Spleen (tissue), 7 donors: ENCODE measurements around the gene MINDY4.

Experiments
- CTCF ChIP-seq, 11 experiments: fragments of 200-600 bp in 7 of 11; fragments of 450-650 bp in 4 of 11; sonication (generic) in 4 of 11; IDR thresholded peaks in 8 of 11; conservative IDR thresholded peaks in 3 of 11; 1 replicate in 7 of 11; 2 replicates in 4 of 11; pipeline versions ENCODE4 v1.4.0 to v1.8.0; 2016 to 2021; ENCODE audit warnings: antibody characterized with exemption in 11 of 11, inconsistent platforms in 4 of 11, mild to moderate bottlenecking in 1 of 11
- POLR2A ChIP-seq, 3 donors: fragments of 450-650 bp; IDR thresholded peaks; one replicate each; pipeline ENCODE4 v1.5.1; 2017; ENCODE audit warnings: antibody characterized with exemption in 3 of 3, mild to moderate bottlenecking in 1 of 3
- POLR2AphosphoS5 ChIP-seq, 3 donors: sonication (generic); formaldehyde crosslinking; IDR thresholded peaks; one replicate each; pipeline ENCODE4 v1.5.1; 2017; ENCODE audit warnings: antibody characterized with exemption in 3 of 3
- donor health status: DM: no; HTN: no; CAD: no; lungs with moderate emphysema.
- donor health status: DM: no; HTN: no; CAD: no.
- donor health status: DM: no; HTN: no; CAD: no.

DNA sequence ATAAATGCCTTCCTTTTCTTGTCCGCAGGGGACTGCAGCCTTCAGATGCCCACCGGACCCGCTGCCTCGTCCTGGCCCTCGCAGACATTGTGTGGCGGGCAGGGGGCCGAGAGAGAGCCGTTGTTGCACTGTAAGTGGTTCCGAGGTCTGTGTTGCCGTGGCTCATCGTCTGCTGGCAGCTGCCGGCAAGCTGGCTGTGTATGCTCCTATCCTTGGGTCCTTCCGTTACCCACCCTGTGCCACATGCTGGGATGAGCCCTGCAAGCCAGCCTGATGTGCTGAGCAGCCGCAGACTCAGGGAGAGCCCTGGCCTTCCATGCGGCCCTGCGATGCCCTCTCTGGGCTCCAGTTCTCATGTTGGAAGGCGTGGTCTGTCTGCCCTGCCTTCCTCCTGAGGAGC, 79.2 kb downstream of the MINDY4 start:
- TF ChIP-seq CTCF (IDR thresholded peaks at IDR 0.05 in 8 of 11, conservative IDR thresholded peaks at IDR 0.05 in 3 of 11) (no peak), POLR2A (IDR thresholded peaks at IDR 0.05) (no peak), POLR2AphosphoS5 (IDR thresholded peaks at IDR 0.05) (no peak)
